OCI-LY1 (cell line): ENCODE results near the gene SGPL1.

Experiments used
- H2AFZ ChIP-seq: fragments of 200-600 bp; sonication (generic), shearing (Covaris generic); 2 replicates; pipeline ENCODE4 v1.6.0; 2014; ENCODE audit warnings: antibody characterized with exemption, mild to moderate bottlenecking, low read length
- H3F3A ChIP-seq: fragments of 200-600 bp; sonication (generic), shearing (Covaris generic); 2 replicates; pipeline ENCODE4 v1.6.0; 2014; ENCODE audit warnings: mild to moderate bottlenecking, antibody characterized with exemption, low read length, moderate library complexity; ENCODE audit not compliant: insufficient read depth
- H3K27ac ChIP-seq: fragments of 200-600 bp; sonication (generic); 2 replicates; pipeline ENCODE4 v1.5.1; 2014; ENCODE audit warnings: low read length, mixed run types, mild to moderate bottlenecking, low read depth; ENCODE audit not compliant: poor library complexity, severe bottlenecking
- H3K27me3 ChIP-seq: fragments of 200-600 bp; sonication (generic); 2 replicates; pipeline ENCODE4 v1.6.0; 2014; ENCODE audit warnings: antibody characterized with exemption, mild to moderate bottlenecking, low read length, moderate library complexity; ENCODE audit not compliant: insufficient read depth
- H3K36me3 ChIP-seq: fragments of 200-600 bp; sonication (generic); 2 replicates; pipeline ENCODE4 v1.6.1; 2014; ENCODE audit warnings: mild to moderate bottlenecking, antibody characterized with exemption, low read length, moderate library complexity, mixed read lengths; ENCODE audit not compliant: insufficient read depth
- H3K4me1 ChIP-seq: fragments of 200-600 bp; sonication (generic); 2 replicates; pipeline ENCODE4 v1.5.1; 2014; ENCODE audit warnings: mild to moderate bottlenecking, low read length, moderate library complexity; ENCODE audit not compliant: insufficient read depth, severe bottlenecking
- H3K4me2 ChIP-seq: fragments of 200-600 bp; sonication (generic), shearing (Covaris generic); 2 replicates; pipeline ENCODE4 v1.6.1; 2014; ENCODE audit warnings: low read length
- H3K4me3 ChIP-seq: fragments of 200-600 bp; sonication (generic); 2 replicates; pipeline ENCODE4 v1.5.1; 2014; ENCODE audit warnings: low read length, low read depth, mild to moderate bottlenecking, mixed read lengths; ENCODE audit not compliant: poor library complexity, severe bottlenecking
- H3K79me2 ChIP-seq: fragments of 200-600 bp; shearing (Covaris generic); 2 replicates; pipeline ENCODE4 v1.6.1; 2016; ENCODE audit warnings: mixed run types, low read length, mixed read lengths; ENCODE audit not compliant: insufficient read depth
- H3K9ac ChIP-seq: fragments of 200-600 bp; sonication (generic), shearing (Covaris generic); 2 replicates; pipeline ENCODE4 v1.6.1; 2014; ENCODE audit warnings: mild to moderate bottlenecking, low read length, mixed read lengths
- H3K9me2 ChIP-seq: fragments of 200-600 bp; sonication (generic), shearing (Covaris generic); 2 replicates; pipeline ENCODE4 v1.6.1; 2014; ENCODE audit warnings: low read depth, mild to moderate bottlenecking, low read length, mixed read lengths
- H3K9me3 ChIP-seq: fragments of 200-600 bp; shearing (Covaris generic); 2 replicates; pipeline ENCODE4 v1.6.1; 2014; ENCODE audit warnings: low read length, mixed read lengths
- H4K20me1 ChIP-seq: fragments of 200-600 bp; sonication (generic), shearing (Covaris generic); 2 replicates; pipeline ENCODE4 v1.6.0; 2016; ENCODE audit warnings: mild to moderate bottlenecking, low read length; ENCODE audit not compliant: insufficient read depth
- EZH2 ChIP-seq: fragments of 200-600 bp; sonication (generic), shearing (Covaris generic); IDR thresholded peaks from 2 replicates; pipeline ENCODE4 v1.8.0; 2017; ENCODE audit warnings: borderline replicate concordance, mixed run types, mild to moderate bottlenecking, antibody characterized with exemption, low read length, moderate library complexity, mixed read lengths
- TF ChIP-seq, protein P1 (sequence below): fragments of 200-600 bp; sonication (generic), shearing (Covaris generic); IDR thresholded peaks from 2 replicates; pipeline ENCODE4 v1.5.1; 2017; ENCODE audit warnings: mild to moderate bottlenecking, antibody characterized with exemption, low read length, moderate library complexity, mixed read lengths

SGPL1 gene

DNA sequence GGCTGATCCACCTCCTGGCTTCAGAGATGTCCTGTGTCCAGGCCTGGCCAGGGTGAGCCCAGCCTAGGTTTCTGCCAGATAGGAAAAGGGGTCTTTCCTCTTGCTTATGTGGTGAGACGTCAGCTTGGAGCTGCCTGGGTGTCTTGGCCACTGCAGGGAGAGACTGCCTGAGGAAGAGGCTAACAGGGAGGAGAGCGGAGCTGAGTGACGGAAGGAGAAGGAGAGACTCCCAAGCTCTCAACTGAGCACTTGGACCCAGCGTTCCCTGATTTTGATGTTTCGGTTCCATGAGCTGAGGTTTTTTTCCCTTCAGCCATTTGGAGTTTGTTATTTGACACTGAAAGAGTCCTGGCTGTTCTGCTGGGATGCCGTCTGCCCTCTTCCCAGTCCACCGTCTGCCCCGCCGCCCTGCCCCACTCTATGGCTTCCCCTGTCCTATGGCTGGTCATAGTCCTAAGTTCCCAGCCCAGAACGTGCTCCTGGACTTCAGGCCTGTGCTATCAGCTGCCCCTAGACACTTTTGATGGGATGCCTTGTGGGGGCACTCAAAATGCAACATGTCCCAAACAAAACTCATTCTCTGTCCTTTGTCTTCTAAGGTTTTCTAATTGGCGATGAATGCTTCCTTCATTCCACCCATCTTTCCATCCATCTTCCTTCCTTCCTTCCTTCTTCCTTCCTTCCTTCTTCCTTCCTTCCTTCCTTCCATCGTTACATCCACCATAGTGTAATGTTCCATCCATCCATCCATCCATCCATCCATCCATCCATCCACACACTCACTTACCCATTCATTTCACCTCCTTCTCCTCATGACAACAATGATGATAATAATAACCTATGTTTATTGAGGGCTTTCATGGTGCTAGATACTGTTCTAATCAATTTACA is 92.9 kb downstream of the SGPL1 start:
- peaks cover 4% of the 10 kb centered on the region for H3K27me3 ChIP-seq
- H3K9me3 ChIP-seq: no peaks in the 10 kb centered on the region
- H3K4me1 ChIP-seq: no peaks in the 10 kb centered on the region
- H4K20me1 ChIP-seq: no peaks in the 10 kb centered on the region
- no peak overlapping the region for H3K27ac ChIP-seq
- H3K4me3 ChIP-seq: no peak overlapping the region
- no peak overlapping the region for H2AFZ ChIP-seq
- no peaks in the 10 kb centered on the region for H3K9me2 ChIP-seq
- H3K9ac ChIP-seq: no peak overlapping the region
- no peak for TF ChIP-seq EZH2
- TF ChIP-seq, protein P1, sequence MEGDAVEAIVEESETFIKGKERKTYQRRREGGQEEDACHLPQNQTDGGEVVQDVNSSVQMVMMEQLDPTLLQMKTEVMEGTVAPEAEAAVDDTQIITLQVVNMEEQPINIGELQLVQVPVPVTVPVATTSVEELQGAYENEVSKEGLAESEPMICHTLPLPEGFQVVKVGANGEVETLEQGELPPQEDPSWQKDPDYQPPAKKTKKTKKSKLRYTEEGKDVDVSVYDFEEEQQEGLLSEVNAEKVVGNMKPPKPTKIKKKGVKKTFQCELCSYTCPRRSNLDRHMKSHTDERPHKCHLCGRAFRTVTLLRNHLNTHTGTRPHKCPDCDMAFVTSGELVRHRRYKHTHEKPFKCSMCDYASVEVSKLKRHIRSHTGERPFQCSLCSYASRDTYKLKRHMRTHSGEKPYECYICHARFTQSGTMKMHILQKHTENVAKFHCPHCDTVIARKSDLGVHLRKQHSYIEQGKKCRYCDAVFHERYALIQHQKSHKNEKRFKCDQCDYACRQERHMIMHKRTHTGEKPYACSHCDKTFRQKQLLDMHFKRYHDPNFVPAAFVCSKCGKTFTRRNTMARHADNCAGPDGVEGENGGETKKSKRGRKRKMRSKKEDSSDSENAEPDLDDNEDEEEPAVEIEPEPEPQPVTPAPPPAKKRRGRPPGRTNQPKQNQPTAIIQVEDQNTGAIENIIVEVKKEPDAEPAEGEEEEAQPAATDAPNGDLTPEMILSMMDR: no peak
- H3K36me3 ChIP-seq: no peaks in the 10 kb centered on the region
- no peaks in the 10 kb centered on the region for H3K79me2 ChIP-seq
- no peak overlapping the region for H3K4me2 ChIP-seq
- H3F3A ChIP-seq: no peaks in the 10 kb centered on the region

DNA sequence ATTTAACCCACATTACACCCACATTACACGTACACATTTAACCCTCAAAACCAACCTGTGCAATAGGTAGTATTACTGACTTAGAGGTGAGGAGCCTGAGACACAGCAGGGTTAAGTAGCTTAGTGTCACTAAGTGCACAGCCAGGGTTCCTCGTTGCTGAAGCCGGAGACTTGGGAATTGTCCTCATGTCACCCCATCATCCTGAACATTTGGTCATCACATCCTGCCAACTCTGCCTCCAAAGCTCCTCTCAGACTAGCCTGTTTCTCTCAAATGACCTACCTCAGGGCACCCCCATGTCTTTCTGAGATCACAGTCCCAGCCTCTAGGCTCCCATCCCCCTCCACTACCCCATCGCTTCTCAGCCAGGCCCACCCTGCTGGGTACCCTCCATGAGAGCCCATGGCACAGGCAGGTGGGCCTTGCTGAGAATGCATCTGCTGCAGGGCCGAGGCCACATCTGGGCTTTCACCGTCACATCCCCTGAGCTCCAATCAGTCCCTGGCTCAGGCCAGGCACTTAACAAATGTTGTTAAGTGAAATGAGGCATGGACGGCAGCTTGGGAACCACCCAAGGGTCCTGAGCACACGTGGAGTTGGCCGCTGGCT is 93.7 kb downstream of the SGPL1 start:
- Histone ChIP-seq H2AFZ (no peak overlapping the region), H4K20me1 (no peaks in the 10 kb centered on the region), H3K4me1 (no peaks in the 10 kb centered on the region), H3K9me3 (no peaks in the 10 kb centered on the region), H3F3A (no peaks in the 10 kb centered on the region), H3K36me3 (no peaks in the 10 kb centered on the region), H3K9ac (no peak overlapping the region), H3K27ac (no peak overlapping the region), H3K4me3 (no peak overlapping the region), H3K27me3 (peaks cover 4% of the 10 kb centered on the region), H3K9me2 (no peaks in the 10 kb centered on the region), H3K4me2 (no peak overlapping the region), H3K79me2 (no peaks in the 10 kb centered on the region)
- TF ChIP-seq, protein P1: no peak
- no peak for TF ChIP-seq EZH2

DNA sequence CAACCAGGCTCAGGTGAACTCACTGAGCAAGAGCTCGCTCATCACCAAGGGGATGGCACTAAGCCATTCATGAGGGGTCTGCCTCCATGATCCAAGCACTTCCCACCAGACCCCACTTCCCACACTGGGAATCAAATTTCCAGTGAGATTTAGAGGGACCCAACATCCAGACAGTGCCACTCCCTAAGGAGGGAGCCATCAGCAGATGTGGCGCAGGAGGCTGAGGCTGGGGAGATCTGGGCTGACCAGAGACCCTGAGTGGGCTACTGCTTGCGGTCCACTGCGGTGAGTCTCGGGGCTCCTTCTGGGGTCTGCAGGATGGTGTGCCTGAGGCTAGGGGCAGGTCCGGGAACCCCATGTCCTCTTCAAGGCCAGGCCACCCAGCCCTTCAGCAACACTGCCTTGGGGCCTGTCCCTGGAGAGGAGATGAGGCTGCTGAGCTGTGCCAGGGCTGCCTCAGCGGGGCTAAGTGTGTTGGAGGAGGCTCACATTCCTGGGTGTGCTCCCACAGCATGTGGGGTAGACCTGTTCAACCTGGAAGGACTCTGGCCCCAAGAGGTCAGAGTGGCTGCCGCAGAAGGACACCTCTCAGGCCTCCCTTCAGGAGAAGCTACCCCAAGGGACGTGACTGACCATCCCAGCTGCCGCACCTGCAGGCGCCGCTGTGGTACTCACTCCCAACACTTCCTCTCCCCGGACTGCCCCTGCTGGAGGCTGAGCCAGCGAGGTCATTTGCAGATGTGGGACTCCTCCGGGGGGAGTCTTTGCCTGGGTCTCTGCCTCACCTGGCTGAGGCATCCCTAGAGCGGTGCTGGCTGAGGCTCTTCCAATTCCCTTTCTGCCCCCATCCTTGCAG is 95.0 kb downstream of the SGPL1 start:
- Histone ChIP-seq H3K27me3 (peaks cover 4% of the 10 kb centered on the region), H3K9me3 (no peaks in the 10 kb centered on the region), H3K36me3 (no peaks in the 10 kb centered on the region), H3K4me3 (no peak overlapping the region), H3K79me2 (no peaks in the 10 kb centered on the region), H3K4me1 (no peaks in the 10 kb centered on the region), H3K9me2 (no peaks in the 10 kb centered on the region), H3K9ac (no peak overlapping the region), H4K20me1 (no peaks in the 10 kb centered on the region), H3K27ac (no peak overlapping the region), H3K4me2 (no peak overlapping the region), H3F3A (no peaks in the 10 kb centered on the region), H2AFZ (no peak overlapping the region)
- no peak for TF ChIP-seq EZH2
- TF ChIP-seq, protein P1: no peak
